Left kidney (tissue), 2 donors: ENCODE data around the gene RMRP. TPM values are rescaled to one million over a fixed set of nuclear protein-coding genes. Genes with fewer than 3 reads are reported as not detected.

Experiments
- DNase-seq: peaks from one replicate; pipeline ENCODE4 v3.0.0-alpha.2; 2013
- polyA plus RNA-seq: library from polyadenylated mRNA; unstranded; fragments of 120-200 nt; gene quantifications from one replicate; pipeline ENCODE4 v1.2.1, GENCODE V29; 2013; ENCODE audit not compliant: insufficient read length

The RMRP gene
- polyA plus RNA-seq, 1 donor = not detected

- no peak for DNase-seq
Measured at GRCh38 chr9:35687306-35687705, 29.5 kb upstream of the RMRP start.

GRCh38 chr9:35686222-35687203 lies 28.7 kb upstream of the RMRP start:
- no peak for DNase-seq

- no peak for DNase-seq
Measured at GRCh38 chr9:35685506-35685905, 27.7 kb upstream of the RMRP start.

GRCh38 chr9:35684921-35685320 lies 27.1 kb upstream of the RMRP start:
- DNase-seq = no peak

- DNase-seq = no peak
Measured at GRCh38 chr9:35683323-35683722, 25.5 kb upstream of the RMRP start.

GRCh38 chr9:35682520-35683315 lies 24.9 kb upstream of the RMRP start:
- no peak for DNase-seq

- DNase-seq = no peak
Measured at GRCh38 chr9:35682051-35682450, 24.2 kb upstream of the RMRP start.

GRCh38 chr9:35681341-35682002 lies 23.7 kb upstream of the RMRP start:
- DNase-seq = no peak

GRCh38 chr9:35680331-35681105 lies 22.7 kb upstream of the RMRP start:
- no peak for DNase-seq

GRCh38 chr9:35679766-35680330 lies 22.0 kb upstream of the RMRP start:
- DNase-seq = no peak

- no peak for DNase-seq
Measured at GRCh38 chr9:35679091-35679490, 21.3 kb upstream of the RMRP start.

GRCh38 chr9:35675732-35676392 lies 18.0 kb upstream of the RMRP start:
- peak; percentile 82 for DNase-seq

- DNase-seq = no peak
Measured at GRCh38 chr9:35675204-35675603, 17.4 kb upstream of the RMRP start.

- DNase-seq = no peak
Measured at GRCh38 chr9:35674025-35674361, 16.2 kb upstream of the RMRP start.

GRCh38 chr9:35673132-35674024 lies 15.6 kb upstream of the RMRP start, which contains the start of gene CA9:
TSS of gene CA9 (plus strand) at chr9:35673928. CDS start at chr9:35673960, 32 bp downstream.
- DNase-seq = no peak

GRCh38 chr9:35669331-35670145 lies 11.7 kb upstream of the RMRP start:
- no peak for DNase-seq

- no peak for DNase-seq
Measured at GRCh38 chr9:35667939-35668338, 10.1 kb upstream of the RMRP start.

GRCh38 chr9:35666549-35666948 lies 8.7 kb upstream of the RMRP start:
- no peak for DNase-seq

- DNase-seq = no peak
Measured at GRCh38 chr9:35666045-35666444, 8.2 kb upstream of the RMRP start.
